GM21786 (cell line): ENCODE data around the gene ETFDH.
"Not testable (repeated sequence)": the region's sequence is repeated elsewhere in the genome, so short reads cannot be mapped to it uniquely, and the experiment has no call there.

Experiments
- ATAC-seq: cut with Tn5 transposase; IDR thresholded peaks from one replicate; pipeline ENCODE4 v1.9.1; 2021; ENCODE audit not compliant: unreplicated experiment

Gene ETFDH

DNA sequence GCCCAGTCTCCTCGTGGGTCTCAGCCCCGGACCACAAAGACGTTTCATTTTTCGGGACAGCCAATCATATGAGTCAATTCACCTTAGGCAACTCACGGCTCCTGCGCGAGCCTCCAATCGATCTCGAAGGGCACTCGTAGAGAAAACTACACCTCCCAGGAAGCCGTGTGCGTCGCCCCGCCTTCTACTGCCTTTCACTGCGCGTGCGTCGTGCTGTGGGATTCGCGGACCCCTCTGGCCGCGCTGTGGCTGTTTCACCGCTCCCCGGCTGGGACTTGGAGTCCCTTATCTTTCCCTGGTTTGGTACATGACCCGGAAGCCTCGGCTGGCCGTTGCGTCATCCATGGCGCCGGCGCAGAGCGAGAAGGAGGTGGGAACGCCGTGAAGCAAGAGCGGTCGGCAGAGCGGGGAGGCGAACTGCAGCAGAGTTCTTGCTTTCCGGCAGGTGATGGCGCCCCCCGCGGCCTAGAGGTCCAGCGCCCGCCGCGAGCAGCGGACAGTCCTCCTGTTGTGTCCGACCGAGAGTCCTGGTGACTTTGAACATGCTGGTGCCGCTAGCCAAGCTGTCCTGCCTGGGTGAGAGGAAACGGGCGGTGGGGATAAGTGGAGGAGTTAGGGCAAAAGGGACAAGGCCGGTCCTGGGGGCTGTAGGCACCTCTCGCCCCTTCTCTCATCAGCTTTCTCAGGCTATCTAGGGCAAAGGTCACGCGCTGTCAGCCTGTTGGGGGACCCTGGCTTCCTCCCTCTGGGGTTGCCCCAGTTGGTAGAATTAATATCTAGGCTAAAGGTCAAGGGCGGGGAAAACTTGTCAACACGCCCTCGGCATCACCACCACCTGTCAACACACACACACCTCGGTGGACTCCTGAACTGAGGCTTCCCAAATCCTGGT lies at the start of gene ETFDH:
TSS of gene ETFDH (plus strand) at position 382 of the 892 bp plus-strand sequence. CDS start at position 543, 161 bp downstream.
- peak; percentile 84 for ATAC-seq

DNA sequence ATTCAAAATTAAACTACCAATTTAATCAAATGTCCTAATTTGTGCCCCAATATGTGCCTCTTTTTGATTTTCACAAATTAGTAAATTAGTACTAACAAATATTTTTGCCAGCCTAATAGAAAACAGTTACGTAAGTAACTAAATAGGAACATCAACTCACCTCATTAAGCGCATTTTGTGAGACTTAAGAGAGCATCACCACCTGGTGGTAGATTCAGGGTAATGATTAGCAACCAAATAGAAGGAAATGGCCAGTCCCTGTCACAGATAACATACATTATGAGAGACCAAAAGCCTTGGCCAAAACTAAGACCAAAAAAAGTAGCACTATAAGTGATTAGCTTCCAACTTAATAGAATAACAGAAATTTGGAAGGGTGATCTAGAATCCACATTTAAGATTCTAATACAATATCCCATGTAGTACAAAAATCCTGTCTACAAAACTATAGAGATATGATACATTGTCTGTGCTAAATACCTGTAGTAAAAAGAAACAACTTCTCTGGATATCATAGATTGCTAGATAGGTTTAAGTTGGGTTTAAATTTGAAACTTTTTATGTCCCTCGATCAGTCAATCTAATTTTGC lies 47.1 kb upstream of the ETFDH start:
- peak; percentile 92 for ATAC-seq

DNA sequence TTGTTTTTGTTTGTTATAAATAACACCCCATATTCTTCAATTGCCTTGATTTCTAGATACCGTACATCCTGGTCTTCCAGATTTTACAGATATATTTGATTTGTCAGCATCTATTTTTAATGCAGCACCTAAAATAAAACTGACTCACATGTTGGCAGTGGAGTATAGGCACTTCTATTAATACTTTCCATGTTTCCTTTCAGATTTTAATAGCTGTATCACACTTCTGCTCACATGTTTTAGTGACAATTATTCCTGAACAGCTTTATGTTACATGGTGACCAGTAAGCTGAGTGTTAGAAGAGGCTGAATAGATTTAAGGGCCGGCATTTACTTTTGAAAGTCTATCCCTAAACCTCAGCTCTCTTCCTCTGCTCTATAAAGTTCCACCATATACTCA lies 46.6 kb upstream of the ETFDH start:
- ATAC-seq: no peak

DNA sequence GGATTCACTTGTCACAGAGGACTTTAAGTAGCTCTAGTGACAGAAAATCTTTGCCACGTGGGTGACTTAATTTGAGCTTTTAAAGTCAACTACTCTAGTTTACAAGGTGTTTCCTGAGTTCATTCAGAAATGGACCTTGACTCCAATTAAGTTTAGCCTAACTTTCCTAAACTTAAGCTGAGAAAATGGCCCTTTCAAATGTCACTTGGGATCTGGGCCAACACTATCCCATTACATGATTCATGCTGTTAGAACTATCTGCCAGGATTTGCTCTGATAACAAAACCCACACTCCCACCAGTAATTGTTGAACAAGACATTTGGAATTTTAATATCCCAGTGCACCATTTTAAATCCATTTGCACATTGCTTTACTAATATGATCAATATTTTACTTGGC lies 41.2 kb upstream of the ETFDH start:
- ATAC-seq: no peak

DNA sequence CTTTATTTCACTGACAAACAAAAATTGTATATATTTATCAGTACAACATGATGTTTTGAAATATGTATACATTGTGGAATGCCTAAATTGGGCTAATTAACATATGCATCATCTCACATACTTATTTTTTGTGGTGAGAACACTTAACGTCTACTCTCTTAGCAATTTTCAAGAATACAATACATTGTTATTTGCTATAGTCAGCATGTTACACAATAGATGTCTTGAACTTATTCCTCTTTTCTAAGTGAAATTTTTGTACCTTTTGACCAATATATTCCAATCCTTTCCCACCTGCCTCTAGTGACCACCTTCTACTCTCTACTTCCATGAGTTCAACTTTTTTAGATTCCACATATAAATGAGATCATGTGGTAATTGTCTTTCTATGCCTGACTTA lies 35.5 kb upstream of the ETFDH start:
- no peak for ATAC-seq

DNA sequence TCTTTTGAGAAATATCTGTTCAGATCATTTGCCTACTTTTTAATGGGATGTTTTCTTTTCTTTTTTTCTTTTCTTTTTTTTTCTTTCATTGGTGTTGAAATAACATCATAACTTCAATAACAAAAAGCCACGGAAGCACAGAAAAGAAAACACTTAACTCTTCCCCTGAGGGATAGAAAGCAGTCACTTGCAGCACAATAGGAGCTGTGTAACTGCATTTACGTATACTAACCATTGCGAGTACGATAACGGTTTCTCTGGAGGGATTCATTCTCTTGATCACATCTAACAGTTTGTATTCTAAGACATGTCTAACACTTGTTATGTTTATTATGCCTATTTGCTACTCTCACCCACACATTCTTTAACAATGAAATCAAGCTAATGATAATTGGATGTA lies 27.7 kb upstream of the ETFDH start:
- no peak for ATAC-seq

DNA sequence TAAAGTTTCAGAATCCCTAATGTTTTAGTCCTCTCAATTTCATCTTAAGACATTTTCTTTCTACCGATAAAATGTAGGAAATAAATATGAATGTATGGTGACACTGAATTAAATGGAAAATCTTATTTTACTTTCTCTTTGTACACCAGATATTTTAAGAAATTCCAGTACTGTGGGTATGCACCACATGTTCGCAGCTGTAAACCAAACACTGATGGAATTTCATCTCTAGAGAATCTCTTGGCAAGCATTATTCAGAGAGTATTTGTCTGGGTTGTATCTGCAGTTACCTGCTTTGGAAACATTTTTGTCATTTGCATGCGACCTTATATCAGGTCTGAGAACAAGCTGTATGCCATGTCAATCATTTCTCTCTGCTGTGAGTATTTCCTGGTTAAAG lies 27.3 kb upstream of the ETFDH start:
- no peak for ATAC-seq

DNA sequence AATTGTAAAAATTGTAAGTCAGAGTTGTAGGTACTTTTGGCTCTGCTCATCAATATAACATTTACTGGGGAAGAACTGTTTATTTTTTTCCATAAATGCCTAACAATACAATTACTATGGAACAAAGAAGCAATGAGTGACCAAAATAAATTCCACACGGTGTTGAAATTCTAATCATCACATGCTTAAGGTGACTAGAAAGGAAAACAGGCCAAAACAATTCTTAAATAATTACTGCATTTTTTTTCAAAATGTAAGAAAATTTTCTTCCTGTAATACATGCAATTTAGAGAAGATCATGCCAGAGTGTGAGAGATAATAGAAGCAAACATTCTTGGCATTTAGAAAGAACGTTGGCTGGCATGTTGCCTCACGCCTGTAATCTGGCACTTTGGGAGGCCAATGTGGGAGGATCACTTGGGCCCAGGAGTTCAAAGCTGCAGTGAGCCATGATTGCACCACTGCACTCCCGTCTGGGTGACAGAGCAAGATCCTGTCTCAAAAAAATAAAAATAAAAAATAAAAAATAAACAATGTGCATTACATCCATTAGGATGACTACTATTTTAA lies 22.9 kb upstream of the ETFDH start:
- no peak for ATAC-seq

DNA sequence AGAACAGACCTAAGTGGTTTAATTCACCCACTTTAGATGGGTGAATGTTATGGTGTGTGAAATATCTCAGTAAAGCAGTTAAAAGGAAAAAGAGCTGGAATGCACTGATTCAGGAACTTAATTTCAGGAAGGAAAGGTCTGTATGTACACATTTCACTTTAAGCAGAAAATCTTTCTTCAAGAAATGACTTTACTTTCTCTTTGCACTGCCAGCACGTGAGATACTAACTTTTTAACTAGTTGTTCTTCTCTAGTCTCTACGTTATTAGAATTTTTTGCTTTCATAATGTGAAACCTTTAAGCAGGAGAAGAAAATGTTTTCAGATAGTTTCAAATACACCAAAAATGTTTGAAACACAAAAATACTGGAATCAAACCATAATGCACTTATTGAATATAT lies 19.2 kb upstream of the ETFDH start:
- no peak for ATAC-seq

DNA sequence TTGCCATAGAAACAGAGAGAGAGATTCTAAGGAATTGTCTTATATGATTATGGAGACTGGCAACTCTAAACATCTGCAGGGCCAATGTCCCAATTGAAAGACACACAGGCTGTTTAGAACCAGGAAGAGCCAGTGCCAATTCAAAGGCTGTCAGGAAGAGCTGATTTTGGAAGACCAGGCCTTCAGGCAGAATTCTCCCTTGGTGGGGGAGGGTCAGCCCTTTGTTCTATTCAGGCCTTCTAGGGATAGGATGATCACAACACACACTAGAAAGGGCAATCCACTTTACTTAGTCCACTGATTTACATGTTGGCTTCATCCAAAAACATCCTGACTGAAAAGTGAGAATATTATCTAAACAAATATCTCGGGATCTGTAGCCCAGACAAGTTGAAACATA lies 15.7 kb upstream of the ETFDH start:
- ATAC-seq: no peak

DNA sequence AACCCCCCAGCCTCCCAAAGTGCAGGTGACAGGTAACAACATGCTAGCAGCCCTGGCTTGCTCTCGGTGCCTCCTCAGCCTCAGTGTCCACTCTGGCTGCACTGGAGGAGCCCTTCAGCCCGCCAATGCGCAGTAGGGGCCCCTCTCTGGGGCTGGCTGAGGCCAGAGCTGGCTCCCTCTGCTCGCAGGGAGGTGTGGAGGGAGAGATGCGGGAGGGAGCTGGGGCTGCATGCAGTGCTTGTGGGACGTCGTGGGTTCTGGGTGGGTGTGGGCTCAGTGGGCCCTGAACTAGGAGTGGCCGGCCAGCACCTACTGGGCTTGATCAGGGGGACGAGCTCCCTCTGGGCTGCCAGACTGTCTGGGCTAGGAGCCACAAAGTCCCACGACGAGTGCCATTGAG lies 14.8 kb upstream of the ETFDH start:
- ATAC-seq: no peak

DNA sequence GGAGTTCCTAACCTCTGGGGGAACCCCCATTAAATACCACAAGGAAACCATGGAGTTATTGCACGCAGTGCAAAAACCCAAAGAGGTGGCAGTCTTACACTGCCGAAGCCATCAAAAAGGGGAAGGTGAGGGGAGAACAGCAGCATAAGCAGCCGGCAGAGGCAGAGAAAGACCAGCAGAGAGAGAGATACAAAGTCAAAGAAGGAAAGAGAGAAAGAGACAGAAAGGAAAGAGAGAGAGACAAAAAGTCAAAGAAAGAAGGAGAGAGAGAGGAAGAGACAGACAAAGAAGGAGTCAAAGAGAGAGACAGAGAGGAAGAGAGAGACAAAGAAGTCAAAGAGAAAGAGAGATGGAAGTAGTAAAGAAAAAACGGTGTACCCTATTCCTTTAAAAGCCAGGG lies 8.8 kb upstream of the ETFDH start:
- ATAC-seq: not testable (repeated sequence)

DNA sequence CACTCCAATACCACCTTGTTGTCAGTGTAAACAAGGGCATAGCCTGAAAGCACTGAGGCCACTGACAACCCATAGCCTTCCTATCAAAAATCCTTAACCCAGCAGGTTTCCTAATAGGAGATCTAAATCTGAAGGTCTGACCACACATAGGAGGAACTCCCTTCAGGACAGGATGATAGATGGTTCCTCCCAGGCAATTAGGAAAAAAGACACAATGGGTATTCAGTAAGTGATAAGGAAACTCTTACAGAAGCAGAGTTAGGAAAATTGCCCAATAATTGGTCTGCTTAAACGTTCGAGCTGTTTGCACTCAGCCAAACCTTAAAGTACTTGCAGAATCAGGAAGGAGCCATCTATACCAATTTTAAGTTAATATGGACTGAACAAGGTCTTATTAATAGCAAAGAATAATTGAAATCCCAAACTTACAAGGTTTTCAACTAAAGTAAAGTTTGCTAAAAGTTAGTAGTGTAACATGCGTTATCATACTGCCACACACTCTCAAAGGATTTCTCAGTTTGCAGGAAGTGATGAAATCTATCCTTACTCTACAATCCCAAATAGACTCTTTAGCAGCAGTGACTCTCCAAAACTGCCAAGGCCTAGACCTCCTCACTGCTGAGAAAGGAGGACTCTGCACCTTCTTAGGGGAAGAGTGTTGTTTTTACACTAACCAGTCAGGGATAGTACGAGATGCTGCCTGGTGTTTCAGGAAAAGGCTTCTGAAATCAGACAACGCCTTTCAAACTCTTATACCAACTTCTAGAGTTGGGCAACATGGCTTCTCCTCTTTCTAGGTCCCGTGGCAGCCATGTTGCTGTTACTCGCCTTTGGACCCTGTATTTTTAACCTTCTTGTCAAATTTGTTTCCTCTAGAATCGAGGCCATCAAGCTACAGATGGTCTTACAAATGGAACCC lies 8.1 kb upstream of the ETFDH start:
- ATAC-seq: not testable (repeated sequence)

DNA sequence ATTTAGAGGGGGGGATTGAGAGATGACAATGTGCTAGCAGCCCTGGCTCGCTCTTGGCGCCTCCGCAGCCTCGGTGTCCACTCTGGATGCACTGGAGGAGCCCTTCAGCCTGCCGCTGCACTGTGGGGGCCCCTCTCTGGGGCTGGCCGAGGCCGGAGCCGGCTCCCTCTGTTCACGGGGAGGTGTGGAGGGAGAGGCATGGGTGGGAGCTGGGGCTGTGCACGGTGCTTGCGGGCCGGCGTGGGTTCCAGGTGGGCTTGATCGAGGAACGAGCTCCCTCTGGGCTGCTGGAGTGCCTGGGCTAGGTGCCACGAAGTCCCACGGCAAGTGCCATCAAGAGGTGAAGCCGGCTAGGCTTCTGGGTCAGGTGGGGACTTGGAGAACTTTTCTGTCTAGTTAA lies 7.3 kb upstream of the ETFDH start:
- ATAC-seq: no peak

DNA sequence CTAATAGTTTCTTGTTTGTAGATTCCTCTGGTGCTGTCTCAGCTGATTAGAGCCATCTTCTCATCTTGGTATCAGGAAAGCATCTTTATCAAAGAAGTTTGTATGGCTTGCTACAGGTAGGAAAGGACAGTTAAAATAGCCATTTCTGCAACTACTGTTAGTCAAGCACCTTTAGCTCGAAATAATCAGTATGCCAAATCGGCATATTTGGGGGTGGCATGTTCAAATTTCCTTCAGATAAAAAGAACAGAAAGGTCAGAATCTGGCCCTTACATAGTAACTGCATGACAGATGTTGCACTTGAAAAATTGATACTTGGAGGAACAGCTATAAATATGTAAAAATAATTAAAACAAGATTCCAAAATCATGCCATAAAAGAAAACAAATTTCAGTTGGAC lies 5.2 kb upstream of the ETFDH start:
- ATAC-seq: no peak

DNA sequence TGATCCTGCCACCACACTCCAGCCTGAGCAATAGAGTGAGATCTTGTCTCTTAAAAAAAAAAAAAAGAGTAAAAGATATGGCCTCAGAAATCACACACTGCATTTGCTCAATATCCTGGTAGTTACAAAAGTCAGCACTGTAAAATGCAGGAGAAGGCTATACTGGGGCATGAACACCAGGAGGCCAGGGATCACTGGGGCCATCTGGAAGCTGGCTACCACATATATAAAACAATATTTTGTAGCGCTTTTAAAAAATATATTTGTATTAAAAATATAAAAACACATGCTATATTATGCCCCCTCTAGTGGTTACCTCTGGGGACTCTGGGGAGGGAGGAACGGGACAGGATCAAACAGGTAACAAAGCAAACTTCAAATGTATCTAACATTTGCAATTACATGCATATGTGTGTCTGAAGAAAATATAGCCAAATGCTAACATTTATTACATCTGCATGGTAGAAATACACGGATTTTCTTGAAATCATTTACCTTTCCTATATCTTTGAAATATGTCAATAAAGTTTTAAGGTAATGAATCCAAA lies 4.4 kb upstream of the ETFDH start:
- ATAC-seq: no peak

DNA sequence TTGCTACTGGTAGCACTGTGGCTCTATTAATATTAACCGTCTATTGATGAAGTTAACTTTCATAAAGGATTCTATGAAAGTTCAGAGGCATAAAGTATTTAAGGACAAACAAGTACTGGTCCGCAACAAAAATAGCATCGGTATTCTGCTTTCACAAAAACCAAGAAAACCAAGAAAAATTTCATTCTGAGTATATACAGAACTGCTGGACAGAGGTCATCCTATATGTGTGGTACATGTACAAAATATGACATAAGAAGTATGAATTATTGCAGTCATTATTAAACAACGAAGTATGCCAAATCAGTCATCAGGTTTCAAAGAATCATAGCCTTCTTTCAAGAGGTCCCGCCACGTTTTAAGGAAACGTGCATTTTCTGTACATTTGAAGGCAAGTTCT lies 2.8 kb upstream of the ETFDH start:
- ATAC-seq: no peak

DNA sequence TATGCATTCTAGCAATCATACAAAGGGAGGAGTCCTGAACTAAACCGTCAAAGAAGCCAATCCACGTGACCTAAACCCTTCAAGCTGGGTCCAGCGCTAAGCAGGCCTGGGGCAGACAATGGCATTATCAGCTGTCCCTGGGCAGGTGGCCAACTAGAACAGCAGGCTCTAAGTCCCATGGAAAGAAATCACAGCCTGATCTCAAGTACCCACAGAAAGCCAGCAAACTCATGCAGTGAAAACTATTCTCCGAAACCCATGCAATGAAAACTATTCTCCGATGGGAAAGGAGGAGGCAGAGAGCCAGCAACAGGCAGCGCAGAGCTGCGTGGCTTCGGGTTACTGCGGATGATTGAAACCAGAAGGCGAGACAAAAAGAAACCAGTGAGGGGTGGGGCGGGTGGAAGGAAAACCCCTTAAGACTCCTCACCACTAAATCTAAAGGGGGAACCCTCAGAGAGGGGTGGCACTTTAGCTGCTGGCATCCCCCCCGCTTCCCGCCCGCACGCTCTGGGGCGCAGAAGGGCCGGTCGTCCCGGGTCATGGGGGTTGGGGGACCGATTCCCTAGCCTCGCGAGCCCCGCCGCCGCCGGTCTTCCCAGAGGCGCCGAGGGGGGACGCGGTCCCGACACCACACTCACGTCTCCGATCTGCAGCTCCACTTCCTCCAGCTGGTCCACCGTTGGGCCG lies 976 bp upstream of the ETFDH start:
- ATAC-seq: peak; percentile 19

DNA sequence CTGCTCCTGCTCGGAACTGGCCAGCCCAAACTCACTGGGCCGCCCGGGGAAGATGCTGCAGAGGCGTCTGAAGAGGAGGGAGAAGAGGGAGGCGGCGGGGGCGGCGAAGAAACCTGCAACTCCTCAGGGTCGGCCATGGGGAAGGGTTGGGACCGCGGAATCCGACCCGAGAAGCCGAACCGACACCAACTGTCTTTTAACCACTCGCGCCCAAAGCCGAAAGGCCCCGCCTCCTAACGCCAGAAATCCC lies 506 bp upstream of the ETFDH start, which contains the start of gene C4orf46:
TSS of gene C4orf46 (minus strand) at position 223 of the 250 bp plus-strand sequence. CDS start at position 137, 86 bp downstream.
- ATAC-seq: no peak

DNA sequence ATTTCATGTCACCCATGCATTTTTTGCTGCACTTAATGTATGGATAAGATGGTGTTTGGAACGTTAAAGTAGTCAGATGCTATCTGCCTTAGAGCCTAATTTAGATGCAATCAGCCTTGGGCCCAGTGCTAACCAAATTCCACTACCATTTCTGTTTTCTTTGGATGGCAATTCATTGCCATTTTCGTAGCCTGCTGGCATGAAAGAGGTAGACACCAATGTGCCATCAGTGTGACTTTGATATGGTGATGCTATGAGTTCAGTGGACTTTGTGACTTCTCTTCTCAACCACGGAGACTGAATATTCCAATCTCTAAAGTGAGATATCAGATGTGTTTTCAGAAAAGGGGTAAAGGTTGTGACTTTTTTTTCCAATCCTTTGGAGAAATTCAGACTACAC lies 1.5 kb downstream of the ETFDH start:
- ATAC-seq: no peak

DNA sequence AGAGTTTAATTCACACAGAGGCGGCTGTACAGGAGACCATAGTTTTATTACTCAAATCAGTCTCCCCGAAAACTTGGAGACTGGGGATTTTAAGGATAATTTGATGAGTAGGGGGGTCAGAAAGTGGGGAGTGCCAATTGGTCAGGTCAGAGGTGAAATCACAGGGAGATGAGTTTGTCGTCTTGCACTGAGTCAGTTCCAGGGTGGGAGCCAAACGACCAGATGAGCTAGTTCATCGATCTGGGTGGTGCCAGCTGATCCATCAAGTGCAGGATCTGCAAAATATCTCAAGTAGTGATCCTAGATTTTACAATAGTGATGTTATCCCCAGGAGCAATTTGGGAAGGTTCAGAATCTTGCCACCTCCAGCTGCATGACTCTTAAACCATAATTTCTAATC lies 4.0 kb downstream of the ETFDH start:
- ATAC-seq: no peak
